GM23338 (cell line): ENCODE results near the gene PSMA1. TPM values are rescaled to one million over a fixed set of nuclear protein-coding genes. Genes with fewer than 3 reads are reported as not detected.

Experiments
- ATAC-seq: fragments of 200-7000 bp; cut with Tn5 transposase; 3 replicates; pipeline ENCODE4 v1.9.1; 2020
- DNase-seq: peaks from one replicate; pipeline ENCODE4 v3.0.0-alpha.2; 2015; ENCODE audit warnings: low spot score
- H2AFZ ChIP-seq: fragments of 200-600 bp; sonication (generic); 2 replicates; pipeline ENCODE4 v1.8.0; 2016; ENCODE audit warnings: antibody characterized with exemption, mild to moderate bottlenecking, moderate library complexity
- H3F3A ChIP-seq: fragments of 200-600 bp; sonication (generic); replicated peaks from 2 replicates; pipeline ENCODE4 v1.8.0; 2017; ENCODE audit warnings: antibody characterized with exemption, mixed run types, low read depth
- H3K27ac ChIP-seq: fragments of 200-600 bp; sonication (generic); 2 replicates; pipeline ENCODE4 v1.6.1; 2016; ENCODE audit warnings: low read depth
- H3K27me3 ChIP-seq: fragments of 200-600 bp; sonication (generic); 2 replicates; pipeline ENCODE4 v1.8.0; 2016; ENCODE audit warnings: mild to moderate bottlenecking, mixed run types, moderate library complexity; ENCODE audit not compliant: insufficient read depth
- H3K36me3 ChIP-seq: fragments of 200-600 bp; sonication (generic); 2 replicates; pipeline ENCODE4 v1.8.0; 2016; ENCODE audit warnings: mild to moderate bottlenecking; ENCODE audit not compliant: insufficient read depth
- H3K4me1 ChIP-seq: fragments of 200-600 bp; sonication (generic); 2 replicates; pipeline ENCODE4 v1.8.0; 2016; ENCODE audit warnings: mild to moderate bottlenecking, moderate library complexity; ENCODE audit not compliant: insufficient read depth
- H3K4me2 ChIP-seq: fragments of 200-600 bp; sonication (generic); 2 replicates; pipeline ENCODE4 v1.7.1; 2017; ENCODE audit warnings: mixed run types
- H3K4me3 ChIP-seq: fragments of 200-600 bp; sonication (generic); 2 replicates; pipeline ENCODE4 v1.6.1; 2016; ENCODE audit warnings: mixed run types
- H3K79me2 ChIP-seq: fragments of 200-600 bp; sonication (generic); replicated peaks from 2 replicates; pipeline ENCODE4 v1.8.0; 2017; ENCODE audit warnings: mild to moderate bottlenecking; ENCODE audit not compliant: insufficient read depth
- H3K9me2 ChIP-seq: fragments of 200-600 bp; sonication (generic); 2 replicates; pipeline ENCODE4 v1.8.0; 2017; ENCODE audit not compliant: insufficient read depth
- H4K20me1 ChIP-seq: fragments of 200-600 bp; sonication (generic); replicated peaks from 2 replicates; pipeline ENCODE4 v1.8.0; 2017; ENCODE audit warnings: mild to moderate bottlenecking; ENCODE audit not compliant: insufficient read depth
- H3K27ac Mint-ChIP-seq: 2 replicates; pipeline ENCODE4 v1.8.0; 2020; ENCODE audit warnings: inconsistent platforms, mild to moderate bottlenecking, moderate library complexity, mixed read lengths
- H3K27me3 Mint-ChIP-seq: 3 replicates; pipeline ENCODE4 v1.8.0; 2022; ENCODE audit warnings: low read depth, mild to moderate bottlenecking, moderate library complexity, mixed read lengths, inconsistent platforms; ENCODE audit not compliant: insufficient read depth, poor library complexity
- H3K36me3 Mint-ChIP-seq: 3 replicates; pipeline ENCODE4 v1.8.0; 2021; ENCODE audit warnings: low read depth, mild to moderate bottlenecking, inconsistent platforms, moderate library complexity, mixed read lengths
- H3K4me1 Mint-ChIP-seq: 3 replicates; pipeline ENCODE4 v1.8.0; 2020; ENCODE audit warnings: mild to moderate bottlenecking, inconsistent platforms, mixed read lengths
- H3K4me3 Mint-ChIP-seq: 3 replicates; pipeline ENCODE4 v1.8.0; 2021; ENCODE audit warnings: moderate library complexity, mild to moderate bottlenecking, inconsistent platforms, mixed read lengths
- H3K9me3 Mint-ChIP-seq: 3 replicates; pipeline ENCODE4 v1.8.0; 2020; ENCODE audit warnings: moderate library complexity, mild to moderate bottlenecking, inconsistent platforms, mixed read lengths
- CREB1 ChIP-seq: fragments of 250-450 bp; sonication (Bioruptor Pico); IDR thresholded peaks from 2 replicates; pipeline ENCODE4 v1.5.0; 2020; ENCODE audit warnings: low read depth, mild to moderate bottlenecking, moderate library complexity
- EZH2 ChIP-seq: fragments of 200-600 bp; sonication (generic); IDR thresholded peaks from one replicate; pipeline ENCODE4 v1.8.0; 2017; ENCODE audit warnings: antibody characterized with exemption, mild to moderate bottlenecking, low read depth; ENCODE audit not compliant: unreplicated experiment
- EZH2phosphoT487 ChIP-seq: fragments of 200-600 bp; sonication (generic); IDR thresholded peaks from one replicate; pipeline ENCODE4 v1.8.1; 2018; ENCODE audit warnings: antibody characterized with exemption; ENCODE audit not compliant: unreplicated experiment
- JUNB ChIP-seq: IDR thresholded peaks from one replicate; pipeline ENCODE4 v1.6.1; 2016; ENCODE audit warnings: antibody characterized with exemption; ENCODE audit not compliant: unreplicated experiment
- NANOG ChIP-seq: IDR thresholded peaks from 2 replicates; pipeline ENCODE4 v1.6.1; 2016; ENCODE audit warnings: antibody characterized with exemption, borderline replicate concordance
- POLR2AphosphoS5 ChIP-seq: IDR thresholded peaks from 2 replicates; pipeline ENCODE4 v1.6.1; 2016; ENCODE audit warnings: antibody characterized with exemption, low read depth
- STAT1 ChIP-seq: IDR thresholded peaks from one replicate; pipeline ENCODE4 v1.6.1; 2016; ENCODE audit warnings: antibody characterized with exemption; ENCODE audit not compliant: unreplicated experiment
- ZNF114 ChIP-seq: fragments of 250-450 bp; sonication (Bioruptor Pico); IDR thresholded peaks from 2 replicates; pipeline ENCODE4 v1.5.0; 2020; ENCODE audit warnings: mild to moderate bottlenecking, moderate library complexity
- ZNF331 ChIP-seq: fragments of 250-450 bp; sonication (Bioruptor Pico); IDR thresholded peaks from 2 replicates; pipeline ENCODE4 v1.5.0; 2020; ENCODE audit warnings: low read depth, mild to moderate bottlenecking, moderate library complexity
- polyA plus RNA-seq: library from polyadenylated mRNA; unstranded; fragments of >200 nt; fragmentation: Nextera tagmentation; extraction: Ambion mirVana; gene quantifications from 2 replicates; pipeline ENCODE4 v1.2.1, GENCODE V29; 2016
- total RNA-seq: library from RNA; depleted of rRNA; stranded (reverse); fragments of >200 nt; shearing (Covaris generic); gene quantifications from 2 replicates; pipeline ENCODE4 v1.2.3, GENCODE V29; 2014
- TF ChIP-seq, protein P1 (sequence below), 2 experiments: fragments of 200-600 bp in 1 of 2; sonication (generic) in 1 of 2; conservative IDR thresholded peaks; 2 replicates each; pipeline versions ENCODE4 v1.5.1 to v1.6.1; 2016 to 2017; ENCODE audit warnings: antibody characterized with exemption in 2 of 2, low read depth in 2 of 2, mild to moderate bottlenecking in 2 of 2, moderate library complexity in 1 of 2
- TF ChIP-seq, protein P2 (sequence below): IDR thresholded peaks from one replicate; pipeline ENCODE4 v1.6.1; 2018; ENCODE audit warnings: antibody characterized with exemption; ENCODE audit not compliant: unreplicated experiment
- TF ChIP-seq, protein P3 (sequence below): IDR thresholded peaks from 2 replicates; pipeline ENCODE4 v1.6.1; 2016; ENCODE audit warnings: antibody characterized with exemption
- TF ChIP-seq, protein P4 (sequence below): fragments of 250-450 bp; sonication (Bioruptor Pico); IDR thresholded peaks from 2 replicates; pipeline ENCODE4 v1.5.0; 2020; ENCODE audit warnings: mild to moderate bottlenecking, moderate library complexity

PSMA1 gene
- total and polyA plus RNA-seq, 2 experiments from 2014 or later: 169 to 338 TPM

DNA sequence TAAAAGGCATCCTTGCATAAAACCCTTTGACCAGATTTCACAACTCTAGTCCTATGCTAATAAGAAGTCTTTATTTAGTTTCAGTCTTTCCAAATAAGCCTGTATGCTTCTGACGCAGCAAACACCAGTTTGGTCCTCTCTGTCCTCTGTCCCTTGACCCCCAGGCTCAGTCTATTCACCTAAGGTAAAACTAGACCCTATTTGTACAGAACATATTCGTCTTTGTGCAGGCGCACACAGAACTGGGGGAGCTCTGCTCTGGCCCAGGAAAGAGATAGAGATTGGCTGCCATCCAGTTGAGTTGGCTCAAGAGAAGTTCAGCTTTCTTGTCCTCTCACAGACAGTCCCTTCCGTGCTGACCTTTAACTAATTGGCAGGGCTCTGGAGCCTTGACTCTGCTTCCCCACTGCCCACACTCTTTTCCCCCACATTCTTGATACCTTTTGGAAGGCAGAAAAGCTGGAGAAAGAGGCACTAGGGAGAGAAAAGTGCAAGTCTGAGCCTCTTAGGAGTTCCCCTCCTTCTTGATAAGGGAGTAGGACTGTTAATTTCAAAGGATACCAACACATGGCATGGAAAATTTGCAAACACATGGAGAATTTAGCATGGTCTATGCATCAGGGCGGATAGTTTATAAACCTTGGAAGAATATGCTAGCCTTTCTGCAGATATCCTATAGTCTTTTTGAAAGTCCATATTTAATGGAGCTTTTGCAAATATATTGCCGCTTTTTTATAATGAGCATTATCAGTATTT lies 21.2 kb upstream of the PSMA1 start:
- Histone ChIP-seq H3F3A (peaks cover 3% of the 10 kb centered on the region; the same call in 1 of the 2 replicates), H3K36me3 (no peaks in the 10 kb centered on the region), H3K4me2 (peak overlapping the region; percentile 58; the same call in 1 of the 2 replicates), H3K79me2 (no peaks in the 10 kb centered on the region), H3K27ac (no peak overlapping the region), H3K9me2 (no peaks in the 10 kb centered on the region), H3K4me3 (peak overlapping the region; percentile 19; the same call in 1 of the 2 replicates), H3K27me3 (no peaks in the 10 kb centered on the region), H2AFZ (no peak overlapping the region), H3K4me1 (peaks cover 33% of the 10 kb centered on the region), H4K20me1 (no peaks in the 10 kb centered on the region)
- peak; percentile 6 for DNase-seq
- H3K36me3 Mint-ChIP-seq: no peaks in the 10 kb centered on the region
- no peak overlapping the region for H3K4me3 Mint-ChIP-seq
- H3K27me3 Mint-ChIP-seq: no peaks in the 10 kb centered on the region
- peaks cover 25% of the 10 kb centered on the region for H3K4me1 Mint-ChIP-seq
- no peak overlapping the region for H3K27ac Mint-ChIP-seq
- no peaks in the 10 kb centered on the region for H3K9me3 Mint-ChIP-seq
- ATAC-seq: peak; percentile 41; the same call in 2 of the 3 replicates
- TF ChIP-seq, protein P1, sequence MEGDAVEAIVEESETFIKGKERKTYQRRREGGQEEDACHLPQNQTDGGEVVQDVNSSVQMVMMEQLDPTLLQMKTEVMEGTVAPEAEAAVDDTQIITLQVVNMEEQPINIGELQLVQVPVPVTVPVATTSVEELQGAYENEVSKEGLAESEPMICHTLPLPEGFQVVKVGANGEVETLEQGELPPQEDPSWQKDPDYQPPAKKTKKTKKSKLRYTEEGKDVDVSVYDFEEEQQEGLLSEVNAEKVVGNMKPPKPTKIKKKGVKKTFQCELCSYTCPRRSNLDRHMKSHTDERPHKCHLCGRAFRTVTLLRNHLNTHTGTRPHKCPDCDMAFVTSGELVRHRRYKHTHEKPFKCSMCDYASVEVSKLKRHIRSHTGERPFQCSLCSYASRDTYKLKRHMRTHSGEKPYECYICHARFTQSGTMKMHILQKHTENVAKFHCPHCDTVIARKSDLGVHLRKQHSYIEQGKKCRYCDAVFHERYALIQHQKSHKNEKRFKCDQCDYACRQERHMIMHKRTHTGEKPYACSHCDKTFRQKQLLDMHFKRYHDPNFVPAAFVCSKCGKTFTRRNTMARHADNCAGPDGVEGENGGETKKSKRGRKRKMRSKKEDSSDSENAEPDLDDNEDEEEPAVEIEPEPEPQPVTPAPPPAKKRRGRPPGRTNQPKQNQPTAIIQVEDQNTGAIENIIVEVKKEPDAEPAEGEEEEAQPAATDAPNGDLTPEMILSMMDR (conservative IDR thresholded peaks at IDR 0.05; ENCODE audit: low read depth in 2 of 2): no peak
- TF ChIP-seq ZNF114 (CRISPR knock-in tag) (no peak), CREB1 (CRISPR knock-in tag) (no peak), EZH2phosphoT487 (no peak), STAT1 (no peak), POLR2AphosphoS5 (no peak), JUNB (no peak), EZH2 (no peak), ZNF331 (CRISPR knock-in tag) (no peak), NANOG (no peak)
- TF ChIP-seq, protein P2, sequence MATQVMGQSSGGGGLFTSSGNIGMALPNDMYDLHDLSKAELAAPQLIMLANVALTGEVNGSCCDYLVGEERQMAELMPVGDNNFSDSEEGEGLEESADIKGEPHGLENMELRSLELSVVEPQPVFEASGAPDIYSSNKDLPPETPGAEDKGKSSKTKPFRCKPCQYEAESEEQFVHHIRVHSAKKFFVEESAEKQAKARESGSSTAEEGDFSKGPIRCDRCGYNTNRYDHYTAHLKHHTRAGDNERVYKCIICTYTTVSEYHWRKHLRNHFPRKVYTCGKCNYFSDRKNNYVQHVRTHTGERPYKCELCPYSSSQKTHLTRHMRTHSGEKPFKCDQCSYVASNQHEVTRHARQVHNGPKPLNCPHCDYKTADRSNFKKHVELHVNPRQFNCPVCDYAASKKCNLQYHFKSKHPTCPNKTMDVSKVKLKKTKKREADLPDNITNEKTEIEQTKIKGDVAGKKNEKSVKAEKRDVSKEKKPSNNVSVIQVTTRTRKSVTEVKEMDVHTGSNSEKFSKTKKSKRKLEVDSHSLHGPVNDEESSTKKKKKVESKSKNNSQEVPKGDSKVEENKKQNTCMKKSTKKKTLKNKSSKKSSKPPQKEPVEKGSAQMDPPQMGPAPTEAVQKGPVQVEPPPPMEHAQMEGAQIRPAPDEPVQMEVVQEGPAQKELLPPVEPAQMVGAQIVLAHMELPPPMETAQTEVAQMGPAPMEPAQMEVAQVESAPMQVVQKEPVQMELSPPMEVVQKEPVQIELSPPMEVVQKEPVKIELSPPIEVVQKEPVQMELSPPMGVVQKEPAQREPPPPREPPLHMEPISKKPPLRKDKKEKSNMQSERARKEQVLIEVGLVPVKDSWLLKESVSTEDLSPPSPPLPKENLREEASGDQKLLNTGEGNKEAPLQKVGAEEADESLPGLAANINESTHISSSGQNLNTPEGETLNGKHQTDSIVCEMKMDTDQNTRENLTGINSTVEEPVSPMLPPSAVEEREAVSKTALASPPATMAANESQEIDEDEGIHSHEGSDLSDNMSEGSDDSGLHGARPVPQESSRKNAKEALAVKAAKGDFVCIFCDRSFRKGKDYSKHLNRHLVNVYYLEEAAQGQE: no peak
- TF ChIP-seq, protein P3, sequence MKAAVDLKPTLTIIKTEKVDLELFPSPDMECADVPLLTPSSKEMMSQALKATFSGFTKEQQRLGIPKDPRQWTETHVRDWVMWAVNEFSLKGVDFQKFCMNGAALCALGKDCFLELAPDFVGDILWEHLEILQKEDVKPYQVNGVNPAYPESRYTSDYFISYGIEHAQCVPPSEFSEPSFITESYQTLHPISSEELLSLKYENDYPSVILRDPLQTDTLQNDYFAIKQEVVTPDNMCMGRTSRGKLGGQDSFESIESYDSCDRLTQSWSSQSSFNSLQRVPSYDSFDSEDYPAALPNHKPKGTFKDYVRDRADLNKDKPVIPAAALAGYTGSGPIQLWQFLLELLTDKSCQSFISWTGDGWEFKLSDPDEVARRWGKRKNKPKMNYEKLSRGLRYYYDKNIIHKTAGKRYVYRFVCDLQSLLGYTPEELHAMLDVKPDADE: no peak
- TF ChIP-seq, protein P4, sequence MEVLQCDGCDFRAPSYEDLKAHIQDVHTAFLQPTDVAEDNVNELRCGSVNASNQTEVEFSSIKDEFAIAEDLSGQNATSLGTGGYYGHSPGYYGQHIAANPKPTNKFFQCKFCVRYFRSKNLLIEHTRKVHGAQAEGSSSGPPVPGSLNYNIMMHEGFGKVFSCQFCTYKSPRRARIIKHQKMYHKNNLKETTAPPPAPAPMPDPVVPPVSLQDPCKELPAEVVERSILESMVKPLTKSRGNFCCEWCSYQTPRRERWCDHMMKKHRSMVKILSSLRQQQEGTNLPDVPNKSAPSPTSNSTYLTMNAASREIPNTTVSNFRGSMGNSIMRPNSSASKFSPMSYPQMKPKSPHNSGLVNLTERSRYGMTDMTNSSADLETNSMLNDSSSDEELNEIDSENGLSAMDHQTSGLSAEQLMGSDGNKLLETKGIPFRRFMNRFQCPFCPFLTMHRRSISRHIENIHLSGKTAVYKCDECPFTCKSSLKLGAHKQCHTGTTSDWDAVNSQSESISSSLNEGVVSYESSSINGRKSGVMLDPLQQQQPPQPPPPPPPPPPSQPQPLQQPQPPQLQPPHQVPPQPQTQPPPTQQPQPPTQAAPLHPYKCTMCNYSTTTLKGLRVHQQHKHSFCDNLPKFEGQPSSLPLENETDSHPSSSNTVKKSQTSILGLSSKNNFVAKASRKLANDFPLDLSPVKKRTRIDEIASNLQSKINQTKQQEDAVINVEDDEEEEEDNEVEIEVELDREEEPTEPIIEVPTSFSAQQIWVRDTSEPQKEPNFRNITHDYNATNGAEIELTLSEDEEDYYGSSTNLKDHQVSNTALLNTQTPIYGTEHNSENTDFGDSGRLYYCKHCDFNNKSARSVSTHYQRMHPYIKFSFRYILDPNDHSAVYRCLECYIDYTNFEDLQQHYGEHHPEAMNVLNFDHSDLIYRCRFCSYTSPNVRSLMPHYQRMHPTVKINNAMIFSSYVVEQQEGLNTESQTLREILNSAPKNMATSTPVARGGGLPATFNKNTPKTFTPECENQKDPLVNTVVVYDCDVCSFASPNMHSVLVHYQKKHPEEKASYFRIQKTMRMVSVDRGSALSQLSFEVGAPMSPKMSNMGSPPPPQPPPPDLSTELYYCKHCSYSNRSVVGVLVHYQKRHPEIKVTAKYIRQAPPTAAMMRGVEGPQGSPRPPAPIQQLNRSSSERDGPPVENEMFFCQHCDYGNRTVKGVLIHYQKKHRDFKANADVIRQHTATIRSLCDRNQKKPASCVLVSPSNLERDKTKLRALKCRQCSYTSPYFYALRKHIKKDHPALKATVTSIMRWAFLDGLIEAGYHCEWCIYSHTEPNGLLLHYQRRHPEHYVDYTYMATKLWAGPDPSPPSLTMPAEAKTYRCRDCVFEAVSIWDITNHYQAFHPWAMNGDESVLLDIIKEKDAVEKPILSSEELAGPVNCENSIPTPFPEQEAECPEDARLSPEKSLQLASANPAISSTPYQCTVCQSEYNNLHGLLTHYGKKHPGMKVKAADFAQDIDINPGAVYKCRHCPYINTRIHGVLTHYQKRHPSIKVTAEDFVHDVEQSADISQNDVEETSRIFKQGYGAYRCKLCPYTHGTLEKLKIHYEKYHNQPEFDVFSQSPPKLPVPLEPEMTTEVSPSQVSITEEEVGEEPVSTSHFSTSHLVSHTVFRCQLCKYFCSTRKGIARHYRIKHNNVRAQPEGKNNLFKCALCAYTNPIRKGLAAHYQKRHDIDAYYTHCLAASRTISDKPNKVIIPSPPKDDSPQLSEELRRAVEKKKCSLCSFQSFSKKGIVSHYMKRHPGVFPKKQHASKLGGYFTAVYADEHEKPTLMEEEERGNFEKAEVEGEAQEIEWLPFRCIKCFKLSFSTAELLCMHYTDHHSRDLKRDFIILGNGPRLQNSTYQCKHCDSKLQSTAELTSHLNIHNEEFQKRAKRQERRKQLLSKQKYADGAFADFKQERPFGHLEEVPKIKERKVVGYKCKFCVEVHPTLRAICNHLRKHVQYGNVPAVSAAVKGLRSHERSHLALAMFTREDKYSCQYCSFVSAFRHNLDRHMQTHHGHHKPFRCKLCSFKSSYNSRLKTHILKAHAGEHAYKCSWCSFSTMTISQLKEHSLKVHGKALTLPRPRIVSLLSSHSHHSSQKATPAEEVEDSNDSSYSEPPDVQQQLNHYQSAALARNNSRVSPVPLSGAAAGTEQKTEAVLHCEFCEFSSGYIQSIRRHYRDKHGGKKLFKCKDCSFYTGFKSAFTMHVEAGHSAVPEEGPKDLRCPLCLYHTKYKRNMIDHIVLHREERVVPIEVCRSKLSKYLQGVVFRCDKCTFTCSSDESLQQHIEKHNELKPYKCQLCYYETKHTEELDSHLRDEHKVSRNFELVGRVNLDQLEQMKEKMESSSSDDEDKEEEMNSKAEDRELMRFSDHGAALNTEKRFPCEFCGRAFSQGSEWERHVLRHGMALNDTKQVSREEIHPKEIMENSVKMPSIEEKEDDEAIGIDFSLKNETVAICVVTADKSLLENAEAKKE (CRISPR knock-in tag): no peak
